Measurements from ENCODE around the gene ABCF2.

The ABCF2 gene

DNA sequence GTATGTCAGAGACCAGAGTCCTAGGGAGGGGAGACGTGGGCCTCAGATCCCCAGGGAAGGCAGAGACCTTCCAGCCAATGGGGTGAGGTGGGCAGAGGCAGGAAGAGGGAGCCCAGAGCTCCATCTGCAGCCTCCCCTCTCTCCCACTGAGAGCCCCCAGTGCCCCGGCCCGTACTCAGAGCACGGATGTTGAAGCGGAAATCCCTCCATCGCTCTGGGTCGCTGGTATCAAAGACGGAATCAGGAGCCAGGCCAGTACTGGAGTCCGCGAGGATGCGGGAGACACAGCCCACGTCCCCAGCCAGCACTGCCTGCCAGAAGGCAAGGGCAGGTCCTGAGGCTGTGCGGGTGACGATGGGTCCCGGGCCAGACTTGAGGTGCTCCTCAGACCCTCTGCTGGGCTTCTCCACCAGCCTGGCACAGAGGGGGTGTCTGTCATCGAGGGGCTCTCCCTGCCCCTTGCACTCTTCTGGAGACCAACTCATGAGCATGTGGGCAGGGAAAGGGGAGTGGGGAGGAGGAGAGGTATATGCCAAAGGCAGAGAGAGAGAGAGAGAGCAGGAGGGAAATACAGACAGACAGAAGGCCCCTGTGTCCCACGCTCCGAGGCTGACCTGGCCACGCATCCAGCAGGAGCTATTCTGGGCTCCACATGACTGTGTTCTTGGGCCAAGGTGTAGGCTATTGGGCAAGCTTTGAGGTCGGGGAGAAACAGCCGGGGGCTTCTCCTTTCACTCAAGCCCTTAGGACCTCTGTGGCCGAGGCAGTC is 40.2 kb downstream of the ABCF2 start, which contains the start of gene ASB10:
Gene ASB10, minus strand, starts transcription at position 611 of the 769 bp plus-strand sequence. Its CDS starts 120 bp downstream, at position 491.
- intact Hi-C loops (cut with DNase I) = no loop called here
- no peak for DNase-seq

DNA sequence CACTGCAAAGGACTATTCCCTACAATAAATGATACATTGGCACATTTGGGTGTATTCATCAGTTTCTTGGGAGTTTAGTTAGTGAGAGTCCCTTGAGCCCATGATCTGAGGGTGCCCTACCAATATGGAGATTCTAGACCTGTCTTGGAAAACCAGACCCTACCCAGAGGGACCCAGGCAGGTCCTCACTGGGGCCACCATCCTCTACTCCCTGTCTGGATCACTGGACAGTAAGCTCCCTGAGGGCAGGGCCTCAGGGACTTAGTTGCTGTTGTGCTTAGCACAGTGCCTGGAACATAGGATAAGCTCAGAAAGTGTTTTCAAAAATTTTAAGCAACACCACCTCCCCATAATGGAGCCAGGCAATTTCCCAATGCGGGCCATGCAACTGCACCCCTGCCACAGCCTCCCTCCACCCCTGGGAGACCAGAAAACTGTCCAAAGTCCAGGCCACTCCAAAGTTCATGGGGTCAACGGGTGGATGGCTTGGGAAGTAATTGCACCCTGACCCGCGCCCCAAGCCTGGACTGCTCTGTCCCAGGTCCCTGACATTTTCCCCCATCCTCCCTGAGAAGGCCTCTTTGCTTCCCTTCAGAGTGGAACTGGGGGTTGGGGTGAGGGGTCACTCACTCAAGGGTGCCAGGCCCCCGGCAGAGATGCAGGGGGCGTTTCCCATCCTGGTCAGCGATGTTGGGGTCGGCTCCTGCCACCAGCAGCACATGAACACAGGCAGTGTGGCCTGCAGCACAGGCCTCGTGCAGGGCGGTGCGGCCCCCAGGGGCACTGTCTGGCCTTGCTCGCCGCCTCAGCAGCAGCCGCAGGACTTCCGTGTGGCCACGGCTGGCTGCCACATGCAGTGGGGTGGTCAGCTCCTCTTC is 41.0 kb downstream of the ABCF2 start:
- no peak for DNase-seq

DNA sequence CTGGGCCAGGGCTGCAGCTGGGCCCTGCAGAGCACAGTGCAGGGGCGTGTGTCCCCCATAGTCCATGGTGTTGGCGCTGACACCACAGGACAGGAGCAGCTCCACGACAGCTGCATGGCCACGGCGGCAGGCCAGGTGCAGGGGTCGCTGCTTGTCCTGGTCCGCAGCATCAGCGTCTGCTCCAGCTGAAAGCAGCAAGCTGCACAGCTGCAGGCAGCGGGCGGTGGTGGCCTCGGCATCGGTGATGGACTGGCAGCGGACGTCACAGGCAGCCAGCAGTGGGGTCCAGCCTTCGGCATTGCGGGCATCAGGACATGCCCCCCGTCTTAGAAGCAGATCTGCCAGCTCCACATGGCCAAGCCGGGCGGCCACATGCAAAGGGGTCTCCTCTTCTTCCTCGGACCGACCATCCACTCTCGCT is 46.0 kb downstream of the ABCF2 start:
- intact Hi-C loops (cut with DNase I) = no loop called here
- DNase-seq = peak in 10 of 42 donors; percentile 9 to 57 (median 20)

More for the DNA sequence above, 41.0 kb downstream of the ABCF2 start:
- intact Hi-C loops (cut with DNase I) = no loop called here

DNA sequence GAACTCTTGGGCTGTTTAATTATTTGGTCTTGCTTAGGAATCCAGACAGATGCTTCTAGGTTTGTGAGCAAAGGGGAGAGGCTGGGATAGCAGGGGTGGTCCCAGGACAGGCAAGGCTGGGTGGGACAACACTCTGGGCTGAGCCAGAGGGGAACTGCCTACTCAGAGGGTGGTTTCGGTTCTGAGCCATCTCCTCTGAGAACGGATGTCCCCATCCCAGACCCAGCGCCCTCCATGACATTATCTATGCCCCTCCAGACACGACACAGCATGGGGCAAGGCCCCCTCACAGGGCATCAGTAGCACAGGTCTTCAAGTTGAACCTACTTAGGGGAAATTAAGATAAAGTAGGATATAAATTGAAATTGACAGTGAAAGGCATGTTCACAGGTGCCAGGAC is 47.1 kb downstream of the ABCF2 start:
- intact Hi-C loops (cut with DNase I) = no loop called here
- peak in 3 of 42 donors; percentile 19 to 31 (median 25) for DNase-seq

DNA sequence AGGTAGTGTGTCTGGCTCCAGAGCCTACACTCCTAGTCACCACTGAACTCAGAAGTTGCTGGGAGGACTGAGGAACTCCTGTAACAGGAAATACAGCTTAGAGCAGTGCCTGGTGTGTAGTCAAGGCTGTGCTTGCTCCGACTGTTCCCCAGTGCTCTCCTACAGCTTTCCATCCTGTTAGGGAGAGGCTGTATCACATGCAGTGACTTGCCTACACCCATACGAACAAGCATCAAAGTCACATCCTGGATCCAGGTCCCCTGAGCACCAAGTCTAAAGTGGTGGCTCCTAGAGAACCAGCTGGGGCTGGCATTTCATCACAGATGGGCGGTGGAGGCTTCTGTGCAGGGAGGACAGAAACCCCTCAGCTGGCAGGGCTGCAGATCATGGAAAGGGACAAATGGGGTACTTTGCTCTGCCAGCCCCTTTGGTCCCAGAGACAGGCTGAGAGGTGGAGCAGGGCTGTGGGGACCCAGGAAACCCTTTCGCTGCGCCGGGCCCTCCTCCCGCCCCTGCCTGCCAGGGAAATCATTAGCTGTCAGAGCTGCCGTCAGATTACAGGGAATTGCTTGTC is 47.6 kb downstream of the ABCF2 start:
- intact Hi-C loops (cut with DNase I) = no loop called here
- DNase-seq = peak in 3 of 42 donors; percentile 4 to 22 (median 19)

DNA sequence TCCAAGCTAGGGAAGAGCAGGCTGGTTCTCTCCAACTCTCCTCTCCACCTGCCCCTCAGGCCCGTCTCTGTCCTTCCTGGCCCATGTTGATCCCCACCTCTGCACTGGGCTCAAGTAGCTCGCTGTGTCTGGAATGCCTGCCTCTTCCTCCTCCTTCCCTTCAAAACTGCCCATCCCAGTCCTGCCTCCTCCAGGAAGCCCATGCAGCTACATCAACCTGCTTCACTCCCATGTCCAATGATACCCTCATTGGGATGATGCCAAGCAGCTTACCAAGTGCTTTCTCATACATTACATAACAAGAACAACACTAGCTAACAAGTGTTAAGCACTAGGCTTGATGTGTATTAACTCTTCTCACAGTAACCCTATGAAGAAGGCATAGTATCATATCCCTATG is 48.2 kb downstream of the ABCF2 start:
- DNase-seq = no peak
- intact Hi-C loops (cut with DNase I) = no loop called here

DNA sequence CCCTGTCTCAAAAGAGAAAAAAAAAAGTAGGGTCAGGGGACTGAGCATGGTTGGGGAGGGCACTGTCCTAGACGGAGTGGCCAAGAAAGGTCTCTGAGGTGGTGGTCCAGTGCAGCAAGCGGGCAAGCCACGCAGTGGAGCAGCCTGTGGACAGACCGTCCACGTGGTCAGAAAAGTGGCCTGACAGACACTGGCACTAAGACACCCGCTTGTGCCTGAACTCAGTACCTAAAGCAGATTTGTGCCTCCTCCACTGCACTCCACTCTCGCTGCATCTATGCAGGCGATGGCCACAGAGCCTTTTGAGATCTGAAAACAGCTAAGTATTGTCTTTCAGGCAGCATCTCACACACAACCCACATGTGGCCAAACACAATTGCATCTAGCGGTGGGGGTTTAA is 48.8 kb downstream of the ABCF2 start:
- DNase-seq = peak in 3 of 42 donors; percentile 2 to 36 (median 18)

DNA sequence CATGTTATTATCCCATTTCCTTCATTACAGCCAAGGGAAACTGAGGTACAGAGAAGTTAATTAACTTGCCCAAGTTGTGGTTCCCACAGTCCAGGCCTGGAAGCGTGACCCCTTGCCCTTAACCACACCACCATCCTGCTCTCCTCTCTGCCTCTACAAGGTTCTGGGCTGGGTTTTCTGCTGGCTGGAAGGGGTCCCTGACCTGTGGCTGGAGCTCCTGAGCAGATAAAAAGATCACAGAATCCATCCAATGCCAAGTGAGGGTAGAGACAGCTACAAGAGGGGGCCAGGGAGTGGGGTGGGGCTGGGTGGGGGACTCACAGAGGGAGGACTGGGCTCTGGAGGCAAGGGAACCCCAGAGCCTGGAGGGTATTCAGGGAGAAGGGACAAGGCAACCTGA is 49.7 kb downstream of the ABCF2 start:
- peak in 1 of 42 donors; percentile 10 for DNase-seq
- intact Hi-C loops (cut with DNase I) = no loop called here

More for the DNA sequence above, 48.8 kb downstream of the ABCF2 start:
- intact Hi-C loops (cut with DNase I) = no loop called here

DNA sequence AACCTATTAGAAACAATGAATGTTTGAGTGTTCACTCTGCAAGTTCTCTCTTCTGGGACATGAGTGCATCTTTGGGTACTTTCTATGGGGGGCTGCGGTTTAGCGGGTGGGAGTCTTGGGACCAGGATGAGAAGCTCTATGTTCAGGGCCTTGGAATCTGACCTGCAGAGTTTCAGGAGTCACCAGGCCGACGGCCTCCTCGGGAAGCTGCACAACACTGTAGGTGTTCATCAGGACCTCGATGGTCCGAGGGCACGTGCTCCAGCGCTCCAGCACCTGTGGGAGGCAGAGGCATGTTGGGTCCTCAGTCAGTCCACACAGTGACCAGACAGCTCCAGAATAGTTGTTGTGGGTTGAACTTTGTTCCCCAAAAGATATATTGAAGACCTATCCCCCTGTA is 50.6 kb downstream of the ABCF2 start:
- intact Hi-C loops (cut with DNase I) = no loop called here
- DNase-seq = peak in 2 of 42 donors; percentile 13 to 21

DNA sequence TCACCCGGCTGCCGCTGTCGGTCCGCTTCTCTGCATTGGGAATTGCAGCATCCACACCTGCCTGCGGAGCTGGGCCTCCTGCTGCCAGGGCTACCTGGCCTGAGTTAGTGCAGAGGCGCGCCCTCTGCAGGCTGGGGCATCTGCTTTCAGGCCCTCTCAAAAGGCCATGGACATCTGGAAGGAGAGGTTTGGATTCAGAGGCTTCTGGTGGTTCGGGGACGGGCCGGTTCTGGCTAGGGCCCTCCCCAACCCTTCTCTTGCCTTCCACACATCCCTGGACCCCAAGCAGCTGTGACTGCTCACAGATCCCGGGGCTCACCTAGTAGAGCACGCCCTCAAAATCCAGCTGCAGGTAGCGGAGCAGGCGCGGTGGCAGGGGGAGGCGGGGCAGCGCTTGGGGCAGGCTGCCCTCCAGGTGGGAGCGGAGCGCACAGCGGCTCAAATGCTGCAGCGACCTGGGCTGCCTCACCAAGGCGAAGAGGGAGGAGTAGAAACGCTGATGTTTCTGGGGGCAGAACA is 51.2 kb downstream of the ABCF2 start:
- intact Hi-C loops (cut with DNase I) = no loop called here
- peak in 2 of 42 donors; percentile 19 to 29 for DNase-seq

DNA sequence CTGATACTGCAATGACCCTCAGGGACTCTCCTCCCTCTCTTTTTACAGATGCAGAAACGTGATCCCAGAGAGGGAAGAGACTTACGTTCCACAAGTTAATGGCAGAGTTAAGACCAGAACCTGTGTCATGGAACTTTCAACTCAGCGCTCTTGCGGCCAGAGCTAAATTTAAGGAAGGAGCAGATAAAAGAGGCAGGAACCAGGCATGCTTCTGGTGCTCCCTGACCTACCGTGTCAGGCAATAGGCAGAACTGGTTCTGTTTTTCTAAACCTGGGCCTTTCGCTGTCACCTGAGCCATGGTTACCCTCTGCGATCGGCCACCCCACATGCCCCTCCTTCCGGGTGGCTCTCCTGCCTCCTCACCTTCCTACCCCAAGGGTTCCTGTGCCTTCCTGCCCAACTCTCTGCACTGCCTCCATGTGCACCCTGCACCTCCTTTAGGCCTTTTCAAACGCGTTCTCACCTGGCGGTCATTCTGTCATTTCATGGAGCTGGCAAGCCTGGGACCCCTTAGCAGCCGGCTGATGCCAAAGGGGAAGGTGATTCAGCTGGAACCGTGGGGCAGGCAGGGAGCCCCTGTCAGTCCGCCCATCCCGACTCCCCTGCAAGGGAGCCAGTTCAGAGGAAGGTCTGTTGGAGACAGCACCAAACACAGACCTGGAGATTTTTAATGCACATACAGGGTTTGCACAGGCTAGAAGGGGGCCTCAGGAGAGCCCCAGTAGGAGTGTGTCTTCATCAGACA is 51.8 kb downstream of the ABCF2 start:
- peak in 2 of 42 donors; percentile 15 to 31 for DNase-seq
- intact Hi-C loops (cut with DNase I) = no loop called here

DNA sequence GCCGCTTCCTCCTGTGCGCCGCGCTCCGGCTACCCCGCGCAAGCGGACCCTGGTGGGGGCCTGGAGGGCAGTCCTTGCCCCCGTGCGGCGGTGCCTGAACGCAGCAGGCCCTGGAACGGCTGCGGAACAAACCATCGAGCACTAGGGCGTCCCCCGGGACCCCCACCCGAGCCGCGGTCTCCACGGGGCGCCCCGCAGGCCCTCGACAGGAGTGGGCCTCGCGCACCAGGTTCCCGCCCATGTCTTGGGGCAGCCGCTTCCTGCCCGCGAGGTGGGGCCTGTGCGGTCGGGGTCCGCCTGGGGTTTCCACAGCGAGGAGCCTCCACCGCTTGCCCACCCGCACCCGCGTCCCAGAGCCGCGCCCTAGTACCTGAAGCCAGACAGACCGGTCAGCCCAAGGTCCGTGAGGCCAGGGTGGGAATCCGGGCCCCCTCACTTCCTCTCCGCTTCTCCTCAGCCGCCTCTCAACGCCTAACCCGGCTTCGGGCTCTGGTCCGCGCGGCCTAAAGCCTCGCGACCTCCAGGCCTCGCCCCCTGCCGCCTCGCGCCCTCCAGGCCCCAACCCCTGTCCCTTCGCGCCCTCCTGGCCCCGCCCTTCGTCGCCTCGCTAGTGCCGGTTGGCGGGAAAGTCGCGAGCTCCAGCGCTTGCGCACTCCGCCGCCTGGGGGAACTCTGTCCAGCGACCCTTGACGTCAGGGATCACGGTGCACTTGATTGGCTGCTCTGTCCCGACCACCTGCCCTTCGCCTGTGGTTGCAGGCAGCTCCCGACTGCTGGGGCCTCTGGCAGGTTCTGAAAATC is 52.6 kb downstream of the ABCF2 start:
- intact Hi-C loops (cut with DNase I) = no loop called here
- peak in 7 of 42 donors; percentile 12 to 53 (median 36) for DNase-seq

DNA sequence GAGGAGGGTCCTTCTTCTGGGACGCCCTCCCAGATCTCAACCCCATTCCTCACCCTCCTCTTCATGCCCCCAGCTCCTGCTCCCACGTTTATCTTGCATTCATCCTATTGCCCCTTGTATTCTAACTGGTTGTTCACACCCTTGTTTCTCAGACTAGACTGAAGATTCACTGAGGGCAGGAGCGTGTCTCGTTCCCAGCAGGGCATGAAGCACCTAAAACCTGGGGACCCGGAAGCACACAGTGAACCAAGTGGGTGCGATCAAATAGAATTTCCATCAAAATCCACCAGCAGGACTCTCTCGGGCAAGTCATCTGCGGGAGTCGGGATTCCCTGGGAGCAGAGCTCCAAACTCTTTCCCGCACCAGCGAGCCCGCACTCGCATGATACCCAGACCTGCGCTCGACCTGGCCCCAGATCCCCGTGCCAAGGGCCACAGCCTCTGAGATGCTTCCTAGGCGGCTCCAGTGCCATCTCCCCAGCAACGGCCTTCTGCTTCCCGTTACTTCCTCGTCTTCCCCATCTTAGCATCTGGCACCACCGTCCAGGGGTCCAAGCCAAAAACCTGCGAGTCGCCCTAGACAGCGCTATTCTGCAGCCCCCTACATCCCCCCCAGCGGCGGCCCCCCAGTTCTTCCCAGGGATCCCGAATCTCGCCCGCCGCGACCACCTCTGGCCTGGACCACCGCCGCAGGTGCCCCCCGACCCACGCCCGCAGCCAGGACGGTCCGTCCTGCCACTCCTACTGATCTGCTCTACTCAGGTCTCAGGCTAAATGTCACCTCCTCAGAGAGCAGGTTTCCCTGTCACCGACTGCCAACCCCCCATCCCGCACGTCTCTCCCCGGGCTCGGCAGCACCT is 53.4 kb downstream of the ABCF2 start:
- intact Hi-C loops (cut with DNase I) = no loop called here
- peak in 2 of 42 donors; percentile 35 to 41 for DNase-seq

DNA sequence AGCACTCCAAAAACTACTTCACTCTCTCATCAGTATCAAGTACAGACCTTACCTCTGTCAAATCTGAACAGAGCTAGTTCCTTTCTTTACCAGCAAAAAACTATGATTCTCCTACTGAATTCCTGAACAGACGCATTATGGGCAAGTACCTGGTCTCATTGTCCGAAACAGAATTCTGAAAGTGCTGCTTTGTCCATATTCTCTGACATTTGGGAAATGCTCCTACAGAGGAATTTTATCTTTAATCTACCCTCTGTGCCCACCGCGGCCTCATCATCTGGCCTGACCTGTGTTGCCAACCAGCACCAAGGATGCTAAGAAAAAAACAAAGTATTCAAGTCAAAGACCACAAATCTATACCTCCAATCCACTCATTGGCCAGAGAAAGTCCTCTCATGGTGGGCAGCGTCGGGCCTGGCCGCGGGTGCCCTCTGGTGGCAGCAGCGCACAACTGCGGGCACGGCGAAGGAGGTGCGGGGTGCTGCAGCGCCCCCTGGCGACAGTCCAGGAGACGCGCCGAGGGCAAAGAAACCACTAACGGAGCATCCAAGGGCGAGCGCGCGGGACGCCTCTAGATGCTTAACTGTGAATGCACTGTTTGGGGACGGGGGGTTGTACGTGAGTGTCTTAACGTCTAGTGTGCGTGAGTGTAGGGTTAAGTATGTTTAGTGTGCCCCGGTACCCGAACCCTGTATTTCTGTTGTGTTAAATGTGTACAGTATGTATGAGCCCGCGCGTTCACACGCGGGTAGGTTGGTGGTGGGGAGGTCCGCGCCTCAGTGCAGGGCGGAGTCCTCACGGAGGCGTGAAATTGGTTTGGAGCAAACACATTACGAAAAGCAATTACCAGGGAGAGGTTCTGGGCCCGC is 54.5 kb downstream of the ABCF2 start:
- intact Hi-C loops (cut with DNase I) = loop anchor here (1.0 kb wide), 1 partner anchor 48 kb away; no protein-coding TSS in a partner anchor

DNA sequence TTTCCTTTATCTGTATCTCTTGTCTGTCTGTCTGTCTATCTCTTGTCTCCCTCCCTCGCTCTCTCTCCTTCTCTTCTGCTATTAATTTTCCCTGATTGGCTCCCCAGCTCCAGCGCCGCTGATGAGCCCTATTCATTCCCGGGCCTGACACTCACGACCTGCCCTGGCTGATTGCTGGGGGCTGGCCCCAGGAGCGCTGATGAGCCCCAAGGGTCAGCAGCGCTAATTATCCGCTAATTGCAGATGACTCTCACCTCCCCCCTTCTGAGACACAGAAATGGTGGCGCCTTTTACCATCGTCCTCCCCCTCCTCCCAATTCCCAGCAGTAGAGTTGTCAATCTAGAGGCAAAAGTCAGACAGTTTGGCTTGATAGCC is 58.2 kb downstream of the ABCF2 start:
- peak in 1 of 42 donors; percentile 33 for DNase-seq
- intact Hi-C loops (cut with DNase I) = no loop called here

More for the DNA sequence above, 54.5 kb downstream of the ABCF2 start:
- peak; percentile 60 to 94 (median 83) for DNase-seq
